Gastrocnemius medialis (tissue), 4 donors: Measurements from ENCODE around the gene ERC1.

ENCODE experiments used
- CTCF ChIP-seq, 5 experiments: fragments of 450-650 bp in 3 of 5; fragments of 200-600 bp in 2 of 5; sonication (generic) in 2 of 5; IDR thresholded peaks in 4 of 5; conservative IDR thresholded peaks in 1 of 5; 1 replicate in 4 of 5; 2 replicates in 1 of 5; pipeline ENCODE4 v1.5.1; 2016 to 2019; ENCODE audit warnings: antibody characterized with exemption in 5 of 5, mild to moderate bottlenecking in 3 of 5, moderate library complexity in 3 of 5
- POLR2A ChIP-seq, 2 donors: fragments of 450-650 bp; IDR thresholded peaks; one replicate each; pipeline ENCODE4 v1.6.1; 2017; ENCODE audit warnings: antibody characterized with exemption in 2 of 2, mild to moderate bottlenecking in 2 of 2, moderate library complexity in 2 of 2

GRCh38 chr12:1107669-1108068 is 116.6 kb downstream of the ERC1 start:
- TF ChIP-seq POLR2A (IDR thresholded peaks at IDR 0.05) = no peak
- no peak for TF ChIP-seq CTCF (IDR thresholded peaks at IDR 0.05 in 4 of 5, conservative IDR thresholded peaks at IDR 0.05 in 1 of 5)
